GM23338 (cell line): ENCODE data around the gene STRN. TPM values are rescaled to one million over a fixed set of nuclear protein-coding genes. Genes with fewer than 3 reads are reported as not detected.

Experiments used
- ATAC-seq: fragments of 200-7000 bp; cut with Tn5 transposase; 3 replicates; pipeline ENCODE4 v1.9.1; 2020
- DNase-seq: peaks from one replicate; pipeline ENCODE4 v3.0.0-alpha.2; 2015; ENCODE audit warnings: low spot score
- H2AFZ ChIP-seq: fragments of 200-600 bp; sonication (generic); 2 replicates; pipeline ENCODE4 v1.8.0; 2016; ENCODE audit warnings: antibody characterized with exemption, mild to moderate bottlenecking, moderate library complexity
- H3F3A ChIP-seq: fragments of 200-600 bp; sonication (generic); replicated peaks from 2 replicates; pipeline ENCODE4 v1.8.0; 2017; ENCODE audit warnings: antibody characterized with exemption, mixed run types, low read depth
- H3K27ac ChIP-seq: fragments of 200-600 bp; sonication (generic); 2 replicates; pipeline ENCODE4 v1.6.1; 2016; ENCODE audit warnings: low read depth
- H3K27me3 ChIP-seq: fragments of 200-600 bp; sonication (generic); 2 replicates; pipeline ENCODE4 v1.8.0; 2016; ENCODE audit warnings: mild to moderate bottlenecking, mixed run types, moderate library complexity; ENCODE audit not compliant: insufficient read depth
- H3K36me3 ChIP-seq: fragments of 200-600 bp; sonication (generic); 2 replicates; pipeline ENCODE4 v1.8.0; 2016; ENCODE audit warnings: mild to moderate bottlenecking; ENCODE audit not compliant: insufficient read depth
- H3K4me1 ChIP-seq: fragments of 200-600 bp; sonication (generic); 2 replicates; pipeline ENCODE4 v1.8.0; 2016; ENCODE audit warnings: mild to moderate bottlenecking, moderate library complexity; ENCODE audit not compliant: insufficient read depth
- H3K4me2 ChIP-seq: fragments of 200-600 bp; sonication (generic); 2 replicates; pipeline ENCODE4 v1.7.1; 2017; ENCODE audit warnings: mixed run types
- H3K4me3 ChIP-seq: fragments of 200-600 bp; sonication (generic); 2 replicates; pipeline ENCODE4 v1.6.1; 2016; ENCODE audit warnings: mixed run types
- H3K79me2 ChIP-seq: fragments of 200-600 bp; sonication (generic); replicated peaks from 2 replicates; pipeline ENCODE4 v1.8.0; 2017; ENCODE audit warnings: mild to moderate bottlenecking; ENCODE audit not compliant: insufficient read depth
- H3K9me2 ChIP-seq: fragments of 200-600 bp; sonication (generic); 2 replicates; pipeline ENCODE4 v1.8.0; 2017; ENCODE audit not compliant: insufficient read depth
- H4K20me1 ChIP-seq: fragments of 200-600 bp; sonication (generic); replicated peaks from 2 replicates; pipeline ENCODE4 v1.8.0; 2017; ENCODE audit warnings: mild to moderate bottlenecking; ENCODE audit not compliant: insufficient read depth
- H3K27ac Mint-ChIP-seq: 2 replicates; pipeline ENCODE4 v1.8.0; 2020; ENCODE audit warnings: inconsistent platforms, mild to moderate bottlenecking, moderate library complexity, mixed read lengths
- H3K27me3 Mint-ChIP-seq: 3 replicates; pipeline ENCODE4 v1.8.0; 2022; ENCODE audit warnings: low read depth, mild to moderate bottlenecking, moderate library complexity, mixed read lengths, inconsistent platforms; ENCODE audit not compliant: insufficient read depth, poor library complexity
- H3K36me3 Mint-ChIP-seq: 3 replicates; pipeline ENCODE4 v1.8.0; 2021; ENCODE audit warnings: low read depth, mild to moderate bottlenecking, inconsistent platforms, moderate library complexity, mixed read lengths
- H3K4me1 Mint-ChIP-seq: 3 replicates; pipeline ENCODE4 v1.8.0; 2020; ENCODE audit warnings: mild to moderate bottlenecking, inconsistent platforms, mixed read lengths
- H3K4me3 Mint-ChIP-seq: 3 replicates; pipeline ENCODE4 v1.8.0; 2021; ENCODE audit warnings: moderate library complexity, mild to moderate bottlenecking, inconsistent platforms, mixed read lengths
- H3K9me3 Mint-ChIP-seq: 3 replicates; pipeline ENCODE4 v1.8.0; 2020; ENCODE audit warnings: moderate library complexity, mild to moderate bottlenecking, inconsistent platforms, mixed read lengths
- CREB1 ChIP-seq: fragments of 250-450 bp; sonication (Bioruptor Pico); IDR thresholded peaks from 2 replicates; pipeline ENCODE4 v1.5.0; 2020; ENCODE audit warnings: low read depth, mild to moderate bottlenecking, moderate library complexity
- CTCF ChIP-seq, 2 experiments: fragments of 200-600 bp in 1 of 2; sonication (generic) in 1 of 2; conservative IDR thresholded peaks; 2 replicates each; pipeline versions ENCODE4 v1.5.1 to v1.6.1; 2016 to 2017; ENCODE audit warnings: antibody characterized with exemption in 2 of 2, low read depth in 2 of 2, mild to moderate bottlenecking in 2 of 2, moderate library complexity in 1 of 2
- ETS1 ChIP-seq: IDR thresholded peaks from 2 replicates; pipeline ENCODE4 v1.6.1; 2016; ENCODE audit warnings: antibody characterized with exemption
- EZH2 ChIP-seq: fragments of 200-600 bp; sonication (generic); IDR thresholded peaks from one replicate; pipeline ENCODE4 v1.8.0; 2017; ENCODE audit warnings: antibody characterized with exemption, mild to moderate bottlenecking, low read depth; ENCODE audit not compliant: unreplicated experiment
- EZH2phosphoT487 ChIP-seq: fragments of 200-600 bp; sonication (generic); IDR thresholded peaks from one replicate; pipeline ENCODE4 v1.8.1; 2018; ENCODE audit warnings: antibody characterized with exemption; ENCODE audit not compliant: unreplicated experiment
- JUNB ChIP-seq: IDR thresholded peaks from one replicate; pipeline ENCODE4 v1.6.1; 2016; ENCODE audit warnings: antibody characterized with exemption; ENCODE audit not compliant: unreplicated experiment
- NANOG ChIP-seq: IDR thresholded peaks from 2 replicates; pipeline ENCODE4 v1.6.1; 2016; ENCODE audit warnings: antibody characterized with exemption, borderline replicate concordance
- POLR2AphosphoS5 ChIP-seq: IDR thresholded peaks from 2 replicates; pipeline ENCODE4 v1.6.1; 2016; ENCODE audit warnings: antibody characterized with exemption, low read depth
- REST ChIP-seq: IDR thresholded peaks from one replicate; pipeline ENCODE4 v1.6.1; 2018; ENCODE audit warnings: antibody characterized with exemption; ENCODE audit not compliant: unreplicated experiment
- STAT1 ChIP-seq: IDR thresholded peaks from one replicate; pipeline ENCODE4 v1.6.1; 2016; ENCODE audit warnings: antibody characterized with exemption; ENCODE audit not compliant: unreplicated experiment
- ZNF114 ChIP-seq: fragments of 250-450 bp; sonication (Bioruptor Pico); IDR thresholded peaks from 2 replicates; pipeline ENCODE4 v1.5.0; 2020; ENCODE audit warnings: mild to moderate bottlenecking, moderate library complexity
- ZNF331 ChIP-seq: fragments of 250-450 bp; sonication (Bioruptor Pico); IDR thresholded peaks from 2 replicates; pipeline ENCODE4 v1.5.0; 2020; ENCODE audit warnings: low read depth, mild to moderate bottlenecking, moderate library complexity
- polyA plus RNA-seq: library from polyadenylated mRNA; unstranded; fragments of >200 nt; fragmentation: Nextera tagmentation; extraction: Ambion mirVana; gene quantifications from 2 replicates; pipeline ENCODE4 v1.2.1, GENCODE V29; 2016
- total RNA-seq: library from RNA; depleted of rRNA; stranded (reverse); fragments of >200 nt; shearing (Covaris generic); gene quantifications from 2 replicates; pipeline ENCODE4 v1.2.3, GENCODE V29; 2014

The STRN gene
- total and polyA plus RNA-seq, 2 experiments from 2014 or later, result 16.1 to 34.5 TPM

DNA sequence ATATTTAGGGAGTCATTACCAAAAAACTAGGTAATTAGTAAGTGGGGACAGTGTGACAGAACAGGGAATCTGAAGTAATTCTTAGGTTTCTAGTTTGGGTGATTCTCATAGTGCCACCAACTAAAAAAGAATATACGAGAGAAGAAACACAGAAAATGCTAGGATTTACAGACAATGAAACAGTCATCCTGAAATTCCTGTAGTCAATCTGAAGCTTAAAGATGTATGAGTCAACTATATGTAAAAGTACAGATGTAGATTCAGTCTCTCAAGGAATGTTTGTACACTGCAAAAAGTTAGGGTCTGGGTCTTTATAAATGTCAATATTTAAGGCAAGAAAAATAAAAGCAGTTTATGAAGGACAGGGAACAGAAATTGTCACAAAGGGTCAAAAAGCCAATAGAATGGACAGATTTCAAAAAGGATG is 107.0 kb downstream of the STRN start (continued):
- no peak for TF ChIP-seq JUNB
- no peak for TF ChIP-seq ZNF114 (CRISPR knock-in tag)
- no peak for TF ChIP-seq ZNF331

DNA sequence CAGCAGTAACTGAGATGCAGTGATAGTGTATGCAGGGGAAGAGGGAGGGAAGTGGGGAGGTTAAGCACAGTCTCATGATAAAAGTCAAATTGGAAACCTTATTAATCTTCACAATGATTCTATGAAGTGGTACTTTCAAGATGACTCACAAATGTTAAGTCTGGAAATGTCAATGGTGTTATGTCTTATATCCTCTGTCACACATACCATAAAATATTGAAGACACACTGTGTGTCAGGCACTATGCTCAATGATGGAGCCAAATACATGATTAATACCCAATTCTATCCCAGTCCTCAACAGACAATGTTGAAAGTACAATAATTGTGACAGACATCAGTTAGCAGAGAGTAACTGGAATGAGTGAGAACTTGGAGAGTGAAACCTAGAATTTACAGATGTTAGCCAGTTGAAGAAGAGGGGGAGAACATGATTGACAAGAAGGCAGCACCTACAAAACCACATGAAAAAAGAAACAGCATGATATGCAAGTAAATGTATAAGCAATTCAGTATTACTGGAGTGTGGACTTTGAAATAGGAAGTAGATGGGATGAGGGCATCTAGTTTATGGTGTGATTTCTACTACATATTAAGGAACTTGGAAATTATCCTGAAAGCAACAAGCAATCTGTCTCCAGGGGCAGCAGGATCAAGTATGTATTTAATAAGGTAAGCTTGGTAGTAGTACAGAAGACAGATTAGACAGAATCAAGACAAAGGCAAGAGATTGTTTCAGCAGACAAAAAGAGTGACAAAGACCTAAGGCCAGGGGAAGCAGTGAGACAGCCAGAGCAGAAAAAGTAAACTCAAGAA is 107.6 kb downstream of the STRN start:
- ATAC-seq (no peak), DNase-seq (no peak)
- no peak overlapping the region for H2AFZ ChIP-seq
- Mint-ChIP-seq H3K4me1 (peaks cover 5% of the 10 kb centered on the region), H3K27ac (no peak overlapping the region), H3K9me3 (no peaks in the 10 kb centered on the region), H3K4me3 (no peak overlapping the region), H3K36me3 (peaks cover 25% of the 10 kb centered on the region), H3K27me3 (no peaks in the 10 kb centered on the region)
- no peaks in the 10 kb centered on the region for H4K20me1 ChIP-seq
- H3K27me3 ChIP-seq, result no peaks in the 10 kb centered on the region
- H3K4me1 ChIP-seq, result peaks cover 18% of the 10 kb centered on the region
- H3K27ac ChIP-seq, result 0 out of 2 replicates have a peak overlapping the region, but pooled peaks have one; percentile 21
- no peaks in the 10 kb centered on the region; the same call in 1 of the 2 replicates for H3K36me3 ChIP-seq
- H3K9me2 ChIP-seq, result no peaks in the 10 kb centered on the region
- H3K4me2 ChIP-seq, result no peak overlapping the region
- no peaks in the 10 kb centered on the region for H3F3A ChIP-seq
- no peaks in the 10 kb centered on the region for H3K79me2 ChIP-seq
- H3K4me3 ChIP-seq, result no peak overlapping the region
- TF ChIP-seq ETS1 (no peak), POLR2AphosphoS5 (no peak), EZH2 (no peak), ZNF331 (no peak), STAT1 (no peak), EZH2phosphoT487 (no peak), CTCF (conservative IDR thresholded peaks at IDR 0.05; ENCODE audit: low read depth in 2 of 2) (no peak), JUNB (no peak), ZNF114 (CRISPR knock-in tag) (no peak), CREB1 (no peak), REST (no peak), NANOG (no peak)
